ENCODE results near the gene ZNF274. TPM values are rescaled to one million over a fixed set of nuclear protein-coding genes. Genes with fewer than 3 reads are reported as not detected.
"Not testable (repeated sequence)": the region's sequence is repeated elsewhere in the genome, so short reads cannot be mapped to it uniquely, and the experiment has no call there.

ZNF274 gene
- total and polyA plus RNA-seq, 9 of the 15 experiments (the other 6 are each of a cell fraction or from before 2014, with no cell fraction given) = 5.2 to 37.0 (median 28.1) TPM

- Histone ChIP-seq H3K27me3 (ENCODE audit: control insufficient read depth in 2 of 2, insufficient read depth in 2 of 2, low read length in 2 of 2) (no peaks in the 10 kb centered on the region), H3K4me3 (no peak overlapping the region), H3K9me3 (replicated peaks; ENCODE audit: control insufficient read depth, insufficient read depth, low read depth, low read length) (peaks cover 4% of the 10 kb centered on the region), H3K4me1 (replicated peaks in 1 of 2; ENCODE audit: control insufficient read depth in 2 of 2, insufficient read depth in 2 of 2, low read length in 2 of 2) (no peaks in the 10 kb centered on the region), H3K27ac (ENCODE audit: extremely low read depth, low read depth, low read length) (no peak overlapping the region), H4K20me1 (replicated peaks; ENCODE audit: control insufficient read depth, insufficient read depth, low read length) (no peaks in the 10 kb centered on the region), H3K79me2 (ENCODE audit: control insufficient read depth, insufficient read depth, low read length) (no peaks in the 10 kb centered on the region), H3K4me2 (ENCODE audit: insufficient read depth, low read length) (no peak overlapping the region), H3K36me3 (ENCODE audit: control insufficient read depth, insufficient read depth, low read length) (no peaks in the 10 kb centered on the region), H3K9me1 (ENCODE audit: control insufficient read depth, insufficient read depth, low read length) (no peaks in the 10 kb centered on the region), H2AFZ (ENCODE audit: low read depth, low read length) (no peak overlapping the region), H3K9ac (ENCODE audit: insufficient read depth in 1 of 2, low read depth in 2 of 2, low read length in 2 of 2) (no peak overlapping the region)
- FAIRE-seq = no peak
- WGBS (ENCODE audit: insufficient coverage, low coverage, missing lambda C conversion rate) = 8% methylated on average over 1 of the region's 1 CpG
- POLR2A ChIA-PET = no interaction called here
- intact Hi-C loops (cut with micrococcal nuclease) (no loop called here), in situ Hi-C loops (cut with MboI) (no loop called here)
- DNase-seq (ENCODE audit: extremely low read depth in 1 of 4, low spot score in 3 of 4) = no peak
- CTCF ChIA-PET (ENCODE audit: low intra/inter-chr PET ratio) = no interaction called here
- TF ChIP-seq ZNF507 (tag; conservative IDR thresholded peaks at IDR 0.05) = peak; percentile 97
- no peak for TF ChIP-seq NCOR1 (IDR thresholded peaks at IDR 0.05)
- no peak for ATAC-seq
- no TSS peak for BruUV-seq (replicated peaks)
Observed at GRCh38 chr19:58134244-58134643, 48.6 kb upstream of the ZNF274 start.

- Histone ChIP-seq H3K4me2 (ENCODE audit: insufficient read depth, low read length) (no peak overlapping the region), H2AFZ (ENCODE audit: low read depth, low read length) (no peak overlapping the region), H3K9me3 (replicated peaks; ENCODE audit: control insufficient read depth, insufficient read depth, low read depth, low read length) (peaks cover 2% of the 10 kb centered on the region; the same call in 1 of the 2 replicates), H3K9me1 (ENCODE audit: control insufficient read depth, insufficient read depth, low read length) (no peaks in the 10 kb centered on the region), H3K4me1 (replicated peaks in 1 of 2; ENCODE audit: control insufficient read depth in 2 of 2, insufficient read depth in 2 of 2, low read length in 2 of 2) (peaks cover 0 to 8% of the 10 kb centered on the region in 2 experiments; a peak in 2 of 5 replicates), H3K27me3 (ENCODE audit: control insufficient read depth in 2 of 2, insufficient read depth in 2 of 2, low read length in 2 of 2) (no peaks in the 10 kb centered on the region), H3K79me2 (ENCODE audit: control insufficient read depth, insufficient read depth, low read length) (no peaks in the 10 kb centered on the region), H3K9ac (ENCODE audit: insufficient read depth in 1 of 2, low read depth in 2 of 2, low read length in 2 of 2) (no peak overlapping the region), H3K36me3 (ENCODE audit: control insufficient read depth, insufficient read depth, low read length) (no peaks in the 10 kb centered on the region), H3K27ac (ENCODE audit: extremely low read depth, low read depth, low read length) (no peak overlapping the region), H3K4me3 (no peak overlapping the region), H4K20me1 (replicated peaks; ENCODE audit: control insufficient read depth, insufficient read depth, low read length) (no peaks in the 10 kb centered on the region)
- intact Hi-C loops (cut with micrococcal nuclease) = no loop called here
- in situ Hi-C loops (cut with MboI) = no loop called here
- no TSS peak for BruUV-seq (replicated peaks)
- no peak for ATAC-seq
- no peak for FAIRE-seq
- ChIA-PET CTCF (ENCODE audit: low intra/inter-chr PET ratio) (interaction anchor here (0.6 kb wide), 1 partner anchor 550 kb away, joined by 4 read pairs; no protein-coding TSS in a partner anchor), POLR2A (no interaction called here)
- WGBS (ENCODE audit: insufficient coverage, low coverage, missing lambda C conversion rate) = 23% methylated on average over 3 of the region's 3 CpGs
- TF ChIP-seq ZNF184 (CRISPR knock-in tag; IDR thresholded peaks at IDR 0.05) = peak; percentile 95
- 0 out of 2 replicates have a peak, but pooled peaks have one; percentile 46 for TF ChIP-seq BCOR (IDR thresholded peaks at IDR 0.05)
- TF ChIP-seq ZNF431 (CRISPR knock-in tag; IDR thresholded peaks at IDR 0.05) = no peak
- DNase-seq (ENCODE audit: extremely low read depth in 1 of 4, low spot score in 3 of 4) = no peak
Observed at GRCh38 chr19:58145849-58146248, 37.0 kb upstream of the ZNF274 start.

- H2AFZ ChIP-seq (ENCODE audit: low read depth, low read length); DNase-seq (ENCODE audit: extremely low read depth in 1 of 4, low spot score in 3 of 4); POLR2A ChIA-PET; H3K4me3 ChIP-seq; H3K9me1 ChIP-seq (ENCODE audit: control insufficient read depth, insufficient read depth, low read length); CTCF ChIA-PET (ENCODE audit: low intra/inter-chr PET ratio); FAIRE-seq; H3K79me2 ChIP-seq (ENCODE audit: control insufficient read depth, insufficient read depth, low read length); H4K20me1 ChIP-seq (replicated peaks; ENCODE audit: control insufficient read depth, insufficient read depth, low read length); BruUV-seq (replicated peaks); H3K9me3 ChIP-seq (replicated peaks; ENCODE audit: control insufficient read depth, insufficient read depth, low read depth, low read length); H3K9ac ChIP-seq (ENCODE audit: insufficient read depth in 1 of 2, low read depth in 2 of 2, low read length in 2 of 2); H3K4me1 ChIP-seq (replicated peaks in 1 of 2; ENCODE audit: control insufficient read depth in 2 of 2, insufficient read depth in 2 of 2, low read length in 2 of 2); intact Hi-C loops (cut with micrococcal nuclease); H3K27ac ChIP-seq (ENCODE audit: extremely low read depth, low read depth, low read length); H3K36me3 ChIP-seq (ENCODE audit: control insufficient read depth, insufficient read depth, low read length); ATAC-seq; H3K4me2 ChIP-seq (ENCODE audit: insufficient read depth, low read length); H3K27me3 ChIP-seq (ENCODE audit: control insufficient read depth in 2 of 2, insufficient read depth in 2 of 2, low read length in 2 of 2); in situ Hi-C loops (cut with MboI): not testable (repeated sequence)
- WGBS (ENCODE audit: insufficient coverage, low coverage, missing lambda C conversion rate) = no CpG with 5 or more reads among the region's 28 CpGs
Observed at GRCh38 chr19:58147475-58147874, 35.4 kb upstream of the ZNF274 start.
